HCT116 (cell line): ENCODE results near the gene CPTP.

Experiments
- CTCF ChIP-seq, 3 experiments: fragments of 200-600 bp in 1 of 3; sonication (generic) in 1 of 3; IDR thresholded peaks in 2 of 3; conservative IDR thresholded peaks in 1 of 3; 2 replicates each; pipeline ENCODE4 v1.5.1; 2012 to 2017; ENCODE audit warnings: low read depth in 2 of 3, low read length in 2 of 3, antibody characterized with exemption in 1 of 3, borderline replicate concordance in 1 of 3, control low read depth in 1 of 3, mild to moderate bottlenecking in 1 of 3, mixed read lengths in 1 of 3, mixed run types in 1 of 3, moderate library complexity in 1 of 3; ENCODE audit not compliant: insufficient read depth in 1 of 3
- EGR1 ChIP-seq: IDR thresholded peaks from 2 replicates; pipeline ENCODE4 v1.6.1; 2012; ENCODE audit warnings: low read depth
- EZH2 ChIP-seq: fragments of 200-600 bp; sonication (generic); IDR thresholded peaks from 2 replicates; pipeline ENCODE4 v1.6.1; 2017; ENCODE audit warnings: antibody characterized with exemption, mixed run types
- POLR2A ChIP-seq: IDR thresholded peaks from 2 replicates; pipeline ENCODE4 v1.7.0; 2011; ENCODE audit warnings: borderline replicate concordance; ENCODE audit not compliant: insufficient read depth, insufficient read length; ENCODE audit errors: extremely low read depth
- POLR2AphosphoS5 ChIP-seq: IDR thresholded peaks from 2 replicates; pipeline ENCODE4 v1.6.1; 2011; ENCODE audit warnings: mild to moderate bottlenecking, low read depth, low read length, moderate library complexity
- REST ChIP-seq: IDR thresholded peaks from 2 replicates; pipeline ENCODE4 v1.6.1; 2012; ENCODE audit warnings: low read depth
- SP1 ChIP-seq: IDR thresholded peaks from 2 replicates; pipeline ENCODE4 v1.6.1; 2012; ENCODE audit warnings: low read depth
- YY1 ChIP-seq: IDR thresholded peaks from 2 replicates; pipeline ENCODE4 v1.6.1; 2011; ENCODE audit warnings: low read length, low read depth, moderate library complexity, mild to moderate bottlenecking; ENCODE audit not compliant: insufficient replicate concordance; ENCODE audit errors: extremely low read depth
- ZNF274 ChIP-seq: fragments of 200-500 bp; sonication (Bioruptor generic); IDR thresholded peaks from 2 replicates; pipeline ENCODE4 v1.6.1; 2014; ENCODE audit warnings: mild to moderate bottlenecking, low read depth, low read length, inconsistent platforms

GRCh38 chr1:1366699-1367066 lies 42.1 kb downstream of the CPTP start:
- TF ChIP-seq ZNF274, result no peak
- TF ChIP-seq POLR2A, result no peak
- no peak for TF ChIP-seq POLR2AphosphoS5
- TF ChIP-seq CTCF (IDR thresholded peaks at IDR 0.05 in 2 of 3, conservative IDR thresholded peaks at IDR 0.05 in 1 of 3; ENCODE audit: borderline replicate concordance in 1 of 3, insufficient read depth in 1 of 3, low read depth in 2 of 3, low read length in 2 of 3), result no peak
- no peak for TF ChIP-seq SP1
- TF ChIP-seq EGR1, result no peak
- TF ChIP-seq YY1, result no peak
- TF ChIP-seq EZH2, result no peak
- TF ChIP-seq REST, result no peak
